ENCODE measurements around the gene KDM6B. TPM values are rescaled to one million over a fixed set of nuclear protein-coding genes. Genes with fewer than 3 reads are reported as not detected.

The KDM6B gene, protein sequence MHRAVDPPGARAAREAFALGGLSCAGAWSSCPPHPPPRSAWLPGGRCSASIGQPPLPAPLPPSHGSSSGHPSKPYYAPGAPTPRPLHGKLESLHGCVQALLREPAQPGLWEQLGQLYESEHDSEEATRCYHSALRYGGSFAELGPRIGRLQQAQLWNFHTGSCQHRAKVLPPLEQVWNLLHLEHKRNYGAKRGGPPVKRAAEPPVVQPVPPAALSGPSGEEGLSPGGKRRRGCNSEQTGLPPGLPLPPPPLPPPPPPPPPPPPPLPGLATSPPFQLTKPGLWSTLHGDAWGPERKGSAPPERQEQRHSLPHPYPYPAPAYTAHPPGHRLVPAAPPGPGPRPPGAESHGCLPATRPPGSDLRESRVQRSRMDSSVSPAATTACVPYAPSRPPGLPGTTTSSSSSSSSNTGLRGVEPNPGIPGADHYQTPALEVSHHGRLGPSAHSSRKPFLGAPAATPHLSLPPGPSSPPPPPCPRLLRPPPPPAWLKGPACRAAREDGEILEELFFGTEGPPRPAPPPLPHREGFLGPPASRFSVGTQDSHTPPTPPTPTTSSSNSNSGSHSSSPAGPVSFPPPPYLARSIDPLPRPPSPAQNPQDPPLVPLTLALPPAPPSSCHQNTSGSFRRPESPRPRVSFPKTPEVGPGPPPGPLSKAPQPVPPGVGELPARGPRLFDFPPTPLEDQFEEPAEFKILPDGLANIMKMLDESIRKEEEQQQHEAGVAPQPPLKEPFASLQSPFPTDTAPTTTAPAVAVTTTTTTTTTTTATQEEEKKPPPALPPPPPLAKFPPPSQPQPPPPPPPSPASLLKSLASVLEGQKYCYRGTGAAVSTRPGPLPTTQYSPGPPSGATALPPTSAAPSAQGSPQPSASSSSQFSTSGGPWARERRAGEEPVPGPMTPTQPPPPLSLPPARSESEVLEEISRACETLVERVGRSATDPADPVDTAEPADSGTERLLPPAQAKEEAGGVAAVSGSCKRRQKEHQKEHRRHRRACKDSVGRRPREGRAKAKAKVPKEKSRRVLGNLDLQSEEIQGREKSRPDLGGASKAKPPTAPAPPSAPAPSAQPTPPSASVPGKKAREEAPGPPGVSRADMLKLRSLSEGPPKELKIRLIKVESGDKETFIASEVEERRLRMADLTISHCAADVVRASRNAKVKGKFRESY (N-terminal part only)
- 10 to 100 TPM; 13.7 to 80.8 (median 71.9) TPM for total RNA-seq
- polyA plus RNA-seq, result 10 to 100 TPM in 1 of 2 donors, 1 to 10 TPM in 1; 9.1 to 36.9 TPM
- long read RNA-seq, donor 1, partial matches to known transcripts, result 15 of 19 reads
- long read RNA-seq, donor 1, other reads (novel, unspliced or antisense), result 4 of 19 reads
- long read RNA-seq, donor 2, result 0 reads
- long read RNA-seq, donor 3, partial matches to known transcripts, result 18 of 35 reads
- long read RNA-seq, donor 3, other reads (novel, unspliced or antisense), result 17 of 35 reads

DNA sequence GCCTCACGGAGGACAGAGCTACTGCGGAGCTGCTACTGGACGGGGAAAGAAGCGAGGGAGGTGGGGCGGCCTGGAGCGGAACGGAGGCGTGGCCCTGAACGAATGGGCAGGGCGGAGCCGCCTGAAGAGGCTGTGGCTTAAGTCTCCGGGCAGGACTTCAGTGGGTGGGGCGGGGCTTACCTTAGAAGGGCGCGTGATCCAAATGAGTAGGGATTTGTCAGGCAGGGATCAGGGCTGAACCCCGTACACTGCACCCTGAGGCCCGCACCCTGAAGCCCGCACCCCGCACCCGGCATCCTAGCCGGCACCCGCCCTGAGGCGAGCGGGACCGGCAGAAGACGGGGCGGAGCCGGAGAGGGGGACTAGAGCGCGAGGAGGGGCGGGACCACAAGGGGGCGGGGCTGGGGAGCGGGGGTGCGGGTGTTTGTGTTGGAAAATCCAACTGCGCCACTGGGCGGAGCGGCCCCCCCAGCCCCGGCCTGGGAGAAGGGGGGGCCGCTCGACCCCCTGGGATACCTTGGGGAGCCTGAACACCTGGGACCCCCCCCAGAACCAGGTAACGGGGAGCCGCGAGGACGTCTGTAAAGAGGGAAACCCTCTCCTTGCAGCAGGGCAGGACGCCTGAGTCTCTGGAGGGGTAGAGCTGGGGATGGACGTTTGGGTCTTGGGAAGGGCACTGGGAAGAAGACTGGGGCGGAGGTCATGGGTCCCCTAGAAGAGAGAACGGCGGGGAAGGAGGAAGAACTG, at the start of gene KDM6B:
Gene KDM6B, plus strand, starts transcription at position 423 of the 747 bp plus-strand sequence. CDS start 11,338 bp downstream, outside the sequence.
- Histone ChIP-seq H3K9me3 (no peaks in the 10 kb centered on the region), H3K27me3 (no peaks in the 10 kb centered on the region), H3K4me3 (peak within 1 kb of the TSS; percentile 95), H3K4me1 (ENCODE audit: insufficient read depth) (peaks cover 9% of the 10 kb centered on the region), H3K36me3 (no peaks in the 10 kb centered on the region), H3K27ac (peak within 1 kb of the TSS; percentile 97 to 99)
- 1% methylated on average over 43 to 49 of the region's 49 CpGs for WGBS, 3 donors
- intact Hi-C loops (cut with DNase I), result loop anchor here in 2 of 4 donors (2.0 to 10.0 kb wide), 2 partner anchors 19 to 209 kb away; partner anchors contain the start of gene SAT2 (in 1 of the 2)
- peak; percentile 92 to 96 (median 93) for DNase-seq
- TF ChIP-seq POLR2A (IDR thresholded peaks at IDR 0.05) (peak; percentile 36), EP300 (IDR thresholded peaks at IDR 0.05) (no peak)
- TF ChIP-seq, protein P1, sequence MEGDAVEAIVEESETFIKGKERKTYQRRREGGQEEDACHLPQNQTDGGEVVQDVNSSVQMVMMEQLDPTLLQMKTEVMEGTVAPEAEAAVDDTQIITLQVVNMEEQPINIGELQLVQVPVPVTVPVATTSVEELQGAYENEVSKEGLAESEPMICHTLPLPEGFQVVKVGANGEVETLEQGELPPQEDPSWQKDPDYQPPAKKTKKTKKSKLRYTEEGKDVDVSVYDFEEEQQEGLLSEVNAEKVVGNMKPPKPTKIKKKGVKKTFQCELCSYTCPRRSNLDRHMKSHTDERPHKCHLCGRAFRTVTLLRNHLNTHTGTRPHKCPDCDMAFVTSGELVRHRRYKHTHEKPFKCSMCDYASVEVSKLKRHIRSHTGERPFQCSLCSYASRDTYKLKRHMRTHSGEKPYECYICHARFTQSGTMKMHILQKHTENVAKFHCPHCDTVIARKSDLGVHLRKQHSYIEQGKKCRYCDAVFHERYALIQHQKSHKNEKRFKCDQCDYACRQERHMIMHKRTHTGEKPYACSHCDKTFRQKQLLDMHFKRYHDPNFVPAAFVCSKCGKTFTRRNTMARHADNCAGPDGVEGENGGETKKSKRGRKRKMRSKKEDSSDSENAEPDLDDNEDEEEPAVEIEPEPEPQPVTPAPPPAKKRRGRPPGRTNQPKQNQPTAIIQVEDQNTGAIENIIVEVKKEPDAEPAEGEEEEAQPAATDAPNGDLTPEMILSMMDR (IDR thresholded peaks at IDR 0.05), result peak in 1 of 3 donors; percentile 6

DNA sequence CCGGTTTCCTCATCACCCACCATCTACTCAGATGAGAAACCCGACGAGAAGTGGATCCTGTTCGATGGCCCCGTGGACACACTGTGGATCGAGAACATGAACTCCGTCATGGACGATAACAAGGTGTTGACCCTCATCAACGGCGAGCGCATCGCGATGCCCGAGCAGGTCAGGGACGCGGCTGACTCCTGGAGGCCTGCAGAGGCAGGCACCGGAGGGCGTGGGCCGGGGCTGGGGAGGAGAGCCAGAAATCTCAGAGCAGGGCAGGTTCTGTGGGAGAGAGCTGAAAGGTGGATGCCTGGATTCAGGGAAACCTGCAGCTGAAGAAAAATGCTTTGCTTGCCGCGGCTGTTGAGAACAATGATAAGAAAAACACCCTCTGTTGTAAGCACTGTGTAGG, 47.2 kb upstream of the KDM6B start:
- H3K4me3 ChIP-seq, result no peak overlapping the region

DNA sequence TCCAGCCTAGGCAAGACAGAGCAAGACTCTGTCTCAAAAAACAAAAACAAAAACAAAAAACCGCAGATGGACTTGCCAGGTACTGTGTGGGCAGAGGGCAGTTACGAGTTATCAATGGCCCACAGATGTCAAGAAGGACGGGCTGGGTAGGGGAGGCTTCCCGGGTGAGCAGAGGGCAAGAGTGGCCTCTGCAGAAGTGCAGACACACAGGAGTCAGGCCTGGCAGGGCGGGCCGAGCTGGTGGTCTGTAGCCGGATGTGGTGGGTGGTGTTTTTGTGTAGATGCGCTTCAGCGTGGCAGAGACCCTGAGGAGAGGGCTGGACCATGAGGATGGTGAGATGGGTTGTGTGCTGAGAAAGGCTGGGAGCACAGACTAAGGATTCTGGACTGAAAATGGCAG, 44.9 kb upstream of the KDM6B start:
- no peak for DNase-seq
- Histone ChIP-seq H3K9me3 (no peaks in the 10 kb centered on the region), H3K4me1 (ENCODE audit: insufficient read depth) (no peaks in the 10 kb centered on the region), H3K36me3 (no peaks in the 10 kb centered on the region), H3K27ac (no peak overlapping the region), H3K27me3 (no peaks in the 10 kb centered on the region), H3K4me3 (no peak overlapping the region)
- intact Hi-C loops (cut with DNase I), result no loop called here
- 79 to 83% (median 80%) methylated on average over 9 of the region's 9 CpGs for WGBS, 3 donors
- TF ChIP-seq, protein P1 (IDR thresholded peaks at IDR 0.05), result no peak
- no peak for TF ChIP-seq EP300 (IDR thresholded peaks at IDR 0.05)
- no peak for TF ChIP-seq POLR2A (IDR thresholded peaks at IDR 0.05)

More for the DNA sequence above, 47.2 kb upstream of the KDM6B start:
- no peaks in the 10 kb centered on the region for H3K27me3 ChIP-seq
- TF ChIP-seq, protein P1 (IDR thresholded peaks at IDR 0.05), result no peak
- no peak for TF ChIP-seq EP300 (IDR thresholded peaks at IDR 0.05)
- TF ChIP-seq POLR2A (IDR thresholded peaks at IDR 0.05), result no peak
- H3K36me3 ChIP-seq, result no peaks in the 10 kb centered on the region
- no peak overlapping the region for H3K27ac ChIP-seq
- no peaks in the 10 kb centered on the region for H3K4me1 ChIP-seq (ENCODE audit: insufficient read depth)
- WGBS, 3 donors, result 59 to 70% (median 63%) methylated on average over 21 of the region's 21 CpGs
- no peaks in the 10 kb centered on the region for H3K9me3 ChIP-seq
- intact Hi-C loops (cut with DNase I), result no loop called here
- DNase-seq, result no peak
